IPS-11a (cell line): Measurements from ENCODE around the gene POFUT2.
"Not testable (repeated sequence)": the region's sequence is repeated elsewhere in the genome, so short reads cannot be mapped to it uniquely, and the experiment has no call there.

Source experiments
- H3K4me3 ChIP-seq: one replicate; pipeline ENCODE4 v1.5.1; 2013; ENCODE audit warnings: low read depth, low read length, control low read depth

Gene POFUT2

DNA sequence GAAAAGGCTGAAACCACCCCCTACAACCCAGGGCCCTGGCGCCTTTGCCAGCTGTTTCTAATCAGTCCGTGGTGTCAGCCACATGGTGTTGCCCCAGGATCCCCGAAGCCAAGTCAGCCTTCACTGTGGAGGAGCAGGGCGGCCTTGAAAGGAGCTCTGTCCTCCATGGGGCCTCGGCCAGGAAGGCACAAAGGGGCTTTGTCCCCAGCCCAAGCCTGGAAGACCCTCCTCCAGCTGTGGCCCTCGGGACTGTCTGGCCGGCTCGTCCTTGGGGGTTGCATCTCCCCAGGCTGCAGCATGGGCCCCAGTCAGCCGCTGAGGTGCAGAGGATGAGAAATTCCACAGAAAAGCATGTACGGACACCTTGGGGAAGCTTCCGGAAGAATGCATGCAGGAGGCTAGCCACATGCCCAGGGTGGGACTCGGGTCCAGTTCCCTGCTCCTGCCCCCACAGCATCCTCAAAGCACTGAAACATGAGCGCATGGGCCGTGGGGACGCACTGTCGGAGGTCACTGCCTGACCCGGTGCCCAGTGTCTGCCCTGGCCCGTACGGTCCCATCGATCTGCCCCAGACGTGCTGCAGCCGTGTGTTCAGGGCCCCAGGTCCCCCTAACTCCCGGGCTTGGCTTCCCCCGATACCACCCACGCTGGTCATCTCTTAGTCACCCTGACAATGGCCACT, 38.6 kb upstream of the POFUT2 start:
- H3K4me3 ChIP-seq, result no peak overlapping the region

- no peak overlapping the region for H3K4me3 ChIP-seq
Measured at GRCh38 chr21:45325206-45326168, 37.8 kb upstream of the POFUT2 start.

DNA sequence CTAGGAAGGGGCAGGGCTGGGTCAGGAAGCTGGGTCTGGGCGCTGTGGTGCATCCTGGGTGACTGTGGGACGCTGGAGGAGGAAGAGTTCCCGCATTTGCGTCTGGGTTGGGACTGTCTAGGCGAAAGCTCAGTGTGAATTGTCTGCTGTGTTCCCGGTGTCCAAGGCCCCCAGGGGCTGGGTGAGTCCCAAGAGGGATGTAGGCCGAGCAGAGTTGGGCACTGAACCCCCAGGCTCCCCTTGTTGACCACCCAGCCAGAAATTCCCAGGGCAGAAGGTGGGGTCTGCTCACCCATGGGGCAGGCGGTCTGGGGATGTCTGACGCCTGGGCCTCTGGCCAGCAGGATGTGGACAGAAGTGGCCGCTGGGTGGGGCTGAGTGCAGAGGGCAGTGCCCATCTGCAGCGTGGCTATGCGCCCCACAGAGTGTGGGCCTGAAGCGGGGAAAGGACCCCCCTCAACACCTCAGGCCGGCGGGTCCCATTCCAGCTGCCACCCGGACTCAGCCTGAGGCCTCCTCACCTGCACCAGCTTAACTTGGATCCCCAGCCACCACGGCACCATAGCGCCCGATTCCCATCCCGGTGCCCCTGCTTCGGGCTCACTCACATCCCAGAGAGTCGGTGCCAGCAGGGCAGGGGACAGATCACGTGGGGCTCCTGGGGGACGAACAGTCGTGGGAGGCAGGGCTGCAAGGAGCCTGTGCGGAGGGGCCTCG, 37.0 kb upstream of the POFUT2 start:
- no peak overlapping the region for H3K4me3 ChIP-seq

GRCh38 chr21:45323487-45324311, 36.0 kb upstream of the POFUT2 start:
- H3K4me3 ChIP-seq, result no peak overlapping the region

- H3K4me3 ChIP-seq, result no peak overlapping the region
Measured at GRCh38 chr21:45322960-45323461, 35.3 kb upstream of the POFUT2 start.

DNA sequence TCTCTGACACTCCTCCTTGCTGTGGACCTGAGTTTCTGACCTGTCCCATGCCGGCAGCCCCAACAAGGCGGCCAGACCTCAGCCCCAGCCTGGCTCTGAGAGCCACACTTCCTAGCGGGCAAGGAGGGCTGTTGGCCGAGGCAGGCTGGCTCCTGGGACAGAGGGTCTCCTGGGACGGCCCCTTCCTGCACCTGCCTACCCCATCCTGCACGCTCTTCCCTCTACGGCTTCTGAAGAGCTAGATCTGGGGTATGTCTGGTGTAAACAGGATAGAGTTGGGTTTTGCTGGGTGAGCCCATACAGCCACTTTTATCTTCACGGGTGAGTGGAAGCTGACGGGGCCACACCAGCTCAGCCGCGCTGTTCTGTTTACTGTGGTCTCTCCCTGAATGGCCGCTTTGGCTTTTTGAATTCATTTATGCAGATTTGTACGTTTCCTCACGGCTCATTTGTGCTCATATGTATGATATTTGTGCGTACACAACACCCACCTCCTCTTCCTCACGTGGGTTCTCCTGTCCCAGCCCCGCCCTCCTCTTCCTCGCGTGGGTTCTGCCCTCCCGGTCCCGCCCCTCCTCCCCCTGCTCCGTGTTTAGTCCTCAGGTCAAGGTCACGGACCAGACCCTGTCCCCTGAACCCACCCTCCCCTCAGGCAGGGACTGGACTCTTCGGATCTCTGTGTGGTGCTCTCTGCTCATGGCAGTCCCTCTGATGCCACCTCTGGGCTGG, 34.7 kb upstream of the POFUT2 start:
- H3K4me3 ChIP-seq, result no peak overlapping the region

DNA sequence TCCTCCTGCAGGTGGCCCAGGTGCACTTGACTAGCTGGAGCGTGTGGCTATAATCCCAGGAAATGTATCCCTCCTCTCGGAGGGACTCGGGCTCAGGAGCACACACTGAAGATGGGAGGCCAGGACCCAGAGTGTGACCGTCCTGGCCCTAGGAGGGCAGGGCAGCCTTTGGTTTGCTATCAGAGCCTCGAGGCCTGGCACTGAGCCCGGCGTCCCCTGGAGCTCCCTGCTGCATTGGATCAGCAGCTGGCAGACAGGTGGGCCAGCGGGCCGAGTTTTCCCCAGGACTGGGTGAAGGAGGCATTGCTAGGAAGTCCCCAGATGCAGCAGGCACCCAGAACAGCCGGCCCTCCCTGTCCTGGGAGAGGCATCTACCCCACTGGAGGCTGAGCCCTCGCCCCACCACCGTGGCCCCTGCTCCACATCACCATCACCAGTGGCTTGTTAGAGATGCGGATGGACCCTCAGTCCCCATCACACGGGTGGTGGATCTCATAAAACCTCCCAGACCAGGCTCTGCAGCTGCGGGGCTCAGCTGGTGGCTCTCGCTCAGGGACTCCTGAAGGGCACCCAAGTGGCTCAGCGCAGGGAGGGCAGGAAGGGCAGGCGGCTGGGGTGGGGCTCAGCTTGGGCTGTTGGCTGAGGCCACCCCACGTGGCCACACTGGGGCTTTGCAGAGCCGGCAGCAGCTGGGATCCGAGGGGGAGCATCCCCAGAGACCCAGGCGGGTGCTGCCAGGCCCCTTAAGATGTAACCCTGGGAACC, 32.7 kb upstream of the POFUT2 start:
- no peak overlapping the region for H3K4me3 ChIP-seq

GRCh38 chr21:45319461-45320211, 31.9 kb upstream of the POFUT2 start:
- H3K4me3 ChIP-seq, result no peak overlapping the region

DNA sequence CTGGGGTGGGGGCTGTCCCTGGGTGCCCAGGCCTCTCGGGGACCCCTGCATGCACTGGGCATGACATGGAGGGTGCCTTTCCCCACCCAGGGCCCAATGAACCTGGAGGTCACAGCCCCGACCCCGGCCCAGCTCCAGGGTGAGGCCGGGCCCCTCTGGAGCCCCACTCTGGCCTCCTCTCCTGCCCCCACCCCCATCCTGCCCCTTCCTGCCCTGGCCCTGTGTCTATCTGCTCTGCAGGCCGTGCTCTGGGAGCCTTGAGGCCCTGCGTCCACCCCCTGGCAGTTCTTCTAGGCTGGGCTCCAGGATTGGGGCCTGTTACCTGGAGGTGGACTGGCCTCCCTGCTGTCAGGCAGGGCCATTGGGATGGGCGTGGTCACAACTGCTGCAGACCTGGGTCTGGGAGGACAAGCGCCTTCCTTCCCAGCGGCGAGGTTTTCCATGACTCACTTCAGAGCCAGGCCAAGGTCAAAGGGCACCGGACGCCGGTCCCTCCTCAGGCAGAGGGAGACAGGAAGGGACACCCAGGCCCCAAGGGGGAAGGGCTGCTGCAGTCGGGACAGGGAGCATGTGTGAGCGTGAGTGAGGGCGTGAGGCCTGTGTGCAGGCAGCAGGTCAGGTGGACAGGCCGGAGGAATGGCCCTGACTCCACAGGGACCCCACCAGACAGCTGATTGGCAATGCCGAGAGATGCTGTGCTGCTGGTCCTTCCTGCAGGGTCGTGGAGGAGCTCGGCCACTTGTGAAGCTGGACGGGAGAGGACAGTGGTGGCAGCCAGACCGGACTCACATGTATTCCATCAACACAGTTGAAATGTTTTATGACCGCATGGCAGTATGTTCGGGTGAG, 31.1 kb upstream of the POFUT2 start:
- H3K4me3 ChIP-seq, result no peak overlapping the region

DNA sequence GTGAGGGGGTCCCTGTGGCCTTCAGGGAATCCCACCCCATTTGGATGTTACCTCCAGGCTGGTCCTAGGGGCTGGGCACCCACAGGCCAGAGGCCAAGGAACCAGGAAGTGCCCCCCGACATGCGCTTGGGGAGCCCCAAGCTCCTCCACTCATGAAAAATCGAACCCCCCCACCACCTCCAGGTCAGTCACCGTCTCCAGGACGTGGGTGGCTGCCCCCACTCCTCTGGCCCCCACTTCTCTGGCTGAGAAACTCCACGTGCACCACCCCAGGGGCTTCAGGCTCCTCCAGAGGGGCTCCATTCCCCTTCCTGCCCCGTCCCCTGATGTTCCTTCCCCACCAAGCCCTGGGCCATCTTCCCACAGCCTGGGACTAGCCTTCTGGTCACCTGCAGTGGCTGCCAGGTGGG, 30.5 kb upstream of the POFUT2 start:
- H3K4me3 ChIP-seq, result no peak overlapping the region

- no peak overlapping the region for H3K4me3 ChIP-seq
Measured at GRCh38 chr21:45317398-45318145, 29.9 kb upstream of the POFUT2 start.

DNA sequence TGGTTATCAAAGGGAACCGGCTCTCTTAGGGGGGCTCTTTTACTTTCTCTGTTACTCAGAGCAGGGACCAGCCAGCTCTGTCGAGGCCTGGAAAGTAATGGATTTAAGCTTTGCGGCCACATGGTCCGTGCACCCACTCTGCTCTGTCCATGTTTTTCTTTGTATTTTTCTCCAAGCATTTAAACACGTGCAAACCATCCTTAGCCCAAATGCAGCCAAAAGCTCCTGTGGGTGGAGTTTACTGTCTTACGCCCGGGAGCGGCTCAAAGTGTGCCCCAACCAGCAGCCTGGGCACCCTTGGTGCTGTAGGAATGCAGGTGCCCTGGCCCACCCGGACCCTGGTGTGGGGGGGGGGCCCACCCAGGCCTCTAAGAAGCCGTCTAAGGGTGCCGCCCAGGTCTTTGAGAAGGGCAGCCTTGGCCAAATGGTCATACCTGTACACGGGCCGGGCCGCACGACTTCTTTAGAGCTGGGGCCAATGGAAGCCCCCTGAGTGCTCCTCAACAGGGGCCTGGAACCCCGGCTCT, 29.2 kb upstream of the POFUT2 start:
- no peak overlapping the region for H3K4me3 ChIP-seq

GRCh38 chr21:45315676-45316470, 28.2 kb upstream of the POFUT2 start:
- not testable (repeated sequence) for H3K4me3 ChIP-seq

GRCh38 chr21:45313682-45314081, 26.0 kb upstream of the POFUT2 start:
- H3K4me3 ChIP-seq, result no peak overlapping the region

DNA sequence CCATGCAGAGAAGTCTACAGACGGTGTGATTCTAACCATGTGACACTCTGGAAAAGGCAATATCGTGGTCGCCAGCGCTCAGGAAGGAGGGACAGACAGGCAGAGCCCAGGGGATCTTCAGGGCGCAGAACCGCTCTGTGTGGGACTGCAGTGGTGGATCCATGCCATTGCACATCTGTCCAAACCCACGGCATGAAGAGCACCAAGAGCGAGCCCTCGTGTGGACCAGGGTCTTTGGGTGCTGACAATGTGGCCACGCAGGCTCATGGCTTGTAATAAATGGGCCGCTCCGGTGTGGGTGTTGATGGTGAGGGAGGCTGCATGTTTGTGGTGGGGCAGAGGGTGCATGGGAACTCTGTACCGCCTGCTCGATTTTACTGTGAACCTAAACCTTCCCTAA, 25.3 kb upstream of the POFUT2 start:
- no peak overlapping the region for H3K4me3 ChIP-seq

DNA sequence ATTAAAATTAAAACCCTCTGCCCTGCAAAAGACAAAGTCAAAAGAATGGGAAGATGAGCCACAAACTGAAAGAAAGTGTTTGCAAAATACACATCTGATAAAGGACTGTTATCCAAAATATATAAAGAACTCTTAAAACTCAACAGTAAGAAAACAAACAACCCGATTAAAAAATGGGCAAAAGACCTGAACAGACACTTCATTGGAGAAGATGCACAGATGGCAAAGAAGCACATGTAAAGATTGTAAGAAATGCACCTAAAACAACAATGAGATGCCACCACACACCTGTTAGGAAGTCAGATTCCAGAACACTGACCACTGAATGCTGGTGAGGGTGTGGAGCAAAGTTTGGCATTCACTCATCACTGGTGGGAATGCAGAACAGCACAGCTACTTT, 24.6 kb upstream of the POFUT2 start:
- no peak overlapping the region for H3K4me3 ChIP-seq
